ENCODE measurements around the gene INTS4.

The INTS4 gene

GRCh38 chr11:78039919-78040671, 45.6 kb upstream of the INTS4 start:
- TF ChIP-seq CTCF (IDR thresholded peaks at IDR 0.05): no peak
- Histone ChIP-seq H3K36me3 (ENCODE audit: control insufficient read depth, insufficient read depth, low read length) (no peaks in the 10 kb centered on the region), H3K9me3 (ENCODE audit: control insufficient read depth, low read length) (no peaks in the 10 kb centered on the region), H3K4me3 (ENCODE audit: low read depth, low read length) (no peak overlapping the region), H3K9ac (no peak overlapping the region), H3K4me1 (peaks cover 10% of the 10 kb centered on the region), H3K79me2 (no peaks in the 10 kb centered on the region), H2AFZ (peak overlapping the region; percentile 84), H3K27ac (peak overlapping the region; percentile 76), H3K4me2 (ENCODE audit: low read length) (no peak overlapping the region), H3K27me3 (ENCODE audit: control insufficient read depth, insufficient read depth, low read length) (no peaks in the 10 kb centered on the region)

GRCh38 chr11:78039391-78039918, 45.0 kb upstream of the INTS4 start:
- H3K4me1 ChIP-seq: peaks cover 10% of the 10 kb centered on the region
- H3K9me3 ChIP-seq (ENCODE audit: control insufficient read depth, low read length): no peaks in the 10 kb centered on the region
- H2AFZ ChIP-seq: peak overlapping the region; percentile 84
- no peaks in the 10 kb centered on the region for H3K36me3 ChIP-seq (ENCODE audit: control insufficient read depth, insufficient read depth, low read length)
- H3K9ac ChIP-seq: no peak overlapping the region
- no peak for TF ChIP-seq CTCF (IDR thresholded peaks at IDR 0.05)
- H3K79me2 ChIP-seq: no peaks in the 10 kb centered on the region
- no peak overlapping the region for H3K4me3 ChIP-seq (ENCODE audit: low read depth, low read length)
- no peak overlapping the region for H3K4me2 ChIP-seq (ENCODE audit: low read length)
- no peaks in the 10 kb centered on the region for H3K27me3 ChIP-seq (ENCODE audit: control insufficient read depth, insufficient read depth, low read length)
- H3K27ac ChIP-seq: peak overlapping the region; percentile 76

GRCh38 chr11:78038697-78039313, 44.3 kb upstream of the INTS4 start:
- Histone ChIP-seq H2AFZ (no peak overlapping the region), H3K4me3 (ENCODE audit: low read depth, low read length) (no peak overlapping the region), H3K27ac (no peak overlapping the region), H3K9me3 (ENCODE audit: control insufficient read depth, low read length) (no peaks in the 10 kb centered on the region), H3K9ac (no peak overlapping the region), H3K27me3 (ENCODE audit: control insufficient read depth, insufficient read depth, low read length) (no peaks in the 10 kb centered on the region), H3K4me1 (peaks cover 10% of the 10 kb centered on the region), H3K79me2 (no peaks in the 10 kb centered on the region), H3K4me2 (ENCODE audit: low read length) (no peak overlapping the region), H3K36me3 (ENCODE audit: control insufficient read depth, insufficient read depth, low read length) (no peaks in the 10 kb centered on the region)
- no peak for TF ChIP-seq CTCF (IDR thresholded peaks at IDR 0.05)

GRCh38 chr11:78037825-78038620, 43.6 kb upstream of the INTS4 start:
- no peak overlapping the region for H3K9ac ChIP-seq
- H3K4me2 ChIP-seq (ENCODE audit: low read length): no peak overlapping the region
- H3K27ac ChIP-seq: no peak overlapping the region
- no peaks in the 10 kb centered on the region for H3K9me3 ChIP-seq (ENCODE audit: control insufficient read depth, low read length)
- H3K27me3 ChIP-seq (ENCODE audit: control insufficient read depth, insufficient read depth, low read length): no peaks in the 10 kb centered on the region
- H3K36me3 ChIP-seq (ENCODE audit: control insufficient read depth, insufficient read depth, low read length): no peaks in the 10 kb centered on the region
- peaks cover 10% of the 10 kb centered on the region for H3K4me1 ChIP-seq
- no peak overlapping the region for H2AFZ ChIP-seq
- no peaks in the 10 kb centered on the region for H3K79me2 ChIP-seq
- TF ChIP-seq CTCF (IDR thresholded peaks at IDR 0.05): no peak
- H3K4me3 ChIP-seq (ENCODE audit: low read depth, low read length): no peak overlapping the region

Data from parathyroid adenoma (tissue), 2 donors.